HFF-Myc (cell line): Measurements from ENCODE around the gene ZNF532.

Experiments used
- DNase-seq: peaks from one replicate; pipeline ENCODE4 v3.0.0-alpha.2; 2011; ENCODE audit warnings: low read depth; ENCODE audit errors: extremely low read depth
- H3K4me3 ChIP-seq: replicated peaks from 2 replicates; pipeline ENCODE4 v1.5.1; 2011; ENCODE audit warnings: low read depth, mild to moderate bottlenecking, control low read depth, low read length
- TF ChIP-seq, protein P1 (sequence below): IDR thresholded peaks from 2 replicates; pipeline ENCODE4 v1.5.1; 2012; ENCODE audit warnings: mild to moderate bottlenecking, low read depth, low read length, control low read depth; ENCODE audit errors: missing control alignments

Gene ZNF532

DNA sequence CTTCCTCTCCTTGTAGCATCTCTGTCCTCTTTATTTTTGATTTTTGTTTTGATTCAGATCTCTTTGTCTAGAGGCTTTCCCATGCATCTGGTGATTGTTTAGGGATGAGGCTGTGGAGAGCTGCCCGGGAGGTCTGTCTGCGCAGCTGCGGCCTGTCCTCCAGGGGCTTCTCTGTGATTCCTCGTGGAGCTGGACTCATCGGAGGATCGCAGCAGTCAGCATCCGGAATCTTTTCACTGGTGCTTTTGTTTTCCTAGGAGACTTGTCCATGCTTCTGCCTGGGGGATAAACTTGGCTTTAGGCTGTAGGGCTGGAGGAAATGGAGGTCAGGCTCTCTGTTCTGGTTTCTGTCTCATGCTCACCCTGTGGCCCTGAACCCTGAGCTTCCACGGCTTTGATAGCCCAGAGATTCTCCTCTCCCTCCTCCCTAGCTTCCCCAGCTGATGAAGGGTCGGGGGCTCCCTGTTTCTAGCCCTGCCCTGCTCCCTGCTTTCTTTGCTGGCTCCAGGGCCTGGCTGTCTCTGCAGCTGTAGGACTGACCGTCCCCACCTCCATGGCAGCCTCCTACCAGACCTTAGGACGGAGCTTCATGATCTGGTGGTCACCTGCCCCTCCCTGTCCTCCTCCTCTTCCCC is 35.5 kb downstream of the ZNF532 start:
- TF ChIP-seq, protein P1, sequence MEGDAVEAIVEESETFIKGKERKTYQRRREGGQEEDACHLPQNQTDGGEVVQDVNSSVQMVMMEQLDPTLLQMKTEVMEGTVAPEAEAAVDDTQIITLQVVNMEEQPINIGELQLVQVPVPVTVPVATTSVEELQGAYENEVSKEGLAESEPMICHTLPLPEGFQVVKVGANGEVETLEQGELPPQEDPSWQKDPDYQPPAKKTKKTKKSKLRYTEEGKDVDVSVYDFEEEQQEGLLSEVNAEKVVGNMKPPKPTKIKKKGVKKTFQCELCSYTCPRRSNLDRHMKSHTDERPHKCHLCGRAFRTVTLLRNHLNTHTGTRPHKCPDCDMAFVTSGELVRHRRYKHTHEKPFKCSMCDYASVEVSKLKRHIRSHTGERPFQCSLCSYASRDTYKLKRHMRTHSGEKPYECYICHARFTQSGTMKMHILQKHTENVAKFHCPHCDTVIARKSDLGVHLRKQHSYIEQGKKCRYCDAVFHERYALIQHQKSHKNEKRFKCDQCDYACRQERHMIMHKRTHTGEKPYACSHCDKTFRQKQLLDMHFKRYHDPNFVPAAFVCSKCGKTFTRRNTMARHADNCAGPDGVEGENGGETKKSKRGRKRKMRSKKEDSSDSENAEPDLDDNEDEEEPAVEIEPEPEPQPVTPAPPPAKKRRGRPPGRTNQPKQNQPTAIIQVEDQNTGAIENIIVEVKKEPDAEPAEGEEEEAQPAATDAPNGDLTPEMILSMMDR = no peak
- DNase-seq = no peak
- H3K4me3 ChIP-seq = no peak overlapping the region

DNA sequence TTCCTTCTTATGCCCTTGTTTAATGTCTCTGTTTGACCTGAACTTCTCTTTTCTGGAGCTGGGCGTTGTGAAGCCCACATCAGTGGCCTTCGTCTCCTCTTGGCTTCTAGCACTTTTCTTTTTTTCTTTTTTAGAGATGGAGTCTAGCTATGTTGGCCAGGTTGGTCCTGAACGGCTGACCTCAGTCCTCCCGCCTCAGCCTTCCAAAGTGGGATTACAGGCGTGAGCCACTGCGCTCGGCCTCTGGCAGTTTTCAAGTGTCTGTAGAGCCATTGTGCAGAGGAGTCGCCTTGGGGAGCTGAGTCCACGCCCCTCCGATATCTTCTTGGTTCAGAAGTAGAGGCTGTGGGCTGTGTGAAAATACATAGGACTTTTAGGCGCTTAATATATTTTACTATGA is 36.5 kb downstream of the ZNF532 start:
- DNase-seq = no peak
- TF ChIP-seq, protein P1 = no peak
- H3K4me3 ChIP-seq = no peak overlapping the region

DNA sequence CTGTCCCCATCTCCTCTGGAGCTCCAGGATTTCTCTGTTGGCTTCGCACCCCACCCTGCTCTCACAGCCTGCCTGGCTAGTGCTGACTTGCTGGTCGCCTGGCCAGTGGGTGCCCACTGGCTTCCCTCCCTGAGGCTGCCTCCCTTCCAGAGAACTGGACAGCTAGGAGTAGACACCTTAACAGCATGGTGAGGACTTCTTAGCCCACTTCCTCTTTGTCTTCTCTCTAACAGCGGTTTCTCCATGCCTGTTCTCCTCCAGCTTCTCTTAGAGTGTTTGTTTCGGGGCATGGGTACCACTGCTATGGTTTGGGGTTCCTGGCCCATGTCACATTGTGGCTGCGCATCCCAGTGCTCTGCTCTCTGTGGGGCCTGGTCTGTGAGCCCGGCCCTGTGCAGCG is 37.1 kb downstream of the ZNF532 start:
- no peak overlapping the region for H3K4me3 ChIP-seq
- DNase-seq = no peak
- TF ChIP-seq, protein P1 = no peak

DNA sequence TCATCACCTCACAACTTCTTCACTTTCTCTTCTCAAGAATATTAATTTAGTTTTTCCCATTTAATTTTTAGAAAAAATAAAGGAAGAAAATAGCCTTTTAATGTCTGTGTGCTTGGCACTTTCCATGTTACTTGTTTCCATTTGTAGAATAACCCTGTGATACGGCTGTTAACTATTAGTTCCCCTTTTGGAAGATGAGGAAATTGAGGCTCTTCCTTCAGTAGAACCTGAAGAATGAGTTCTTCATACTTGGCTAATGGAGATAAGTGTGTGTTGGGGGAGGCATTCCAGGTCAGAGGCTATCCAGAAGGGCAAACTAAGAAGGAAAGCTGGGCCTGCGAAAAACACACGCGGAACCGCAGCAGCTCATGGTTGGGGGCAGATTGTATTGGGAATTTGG is 38.3 kb downstream of the ZNF532 start:
- DNase-seq = no peak
- TF ChIP-seq, protein P1 = no peak
- H3K4me3 ChIP-seq = no peak overlapping the region

DNA sequence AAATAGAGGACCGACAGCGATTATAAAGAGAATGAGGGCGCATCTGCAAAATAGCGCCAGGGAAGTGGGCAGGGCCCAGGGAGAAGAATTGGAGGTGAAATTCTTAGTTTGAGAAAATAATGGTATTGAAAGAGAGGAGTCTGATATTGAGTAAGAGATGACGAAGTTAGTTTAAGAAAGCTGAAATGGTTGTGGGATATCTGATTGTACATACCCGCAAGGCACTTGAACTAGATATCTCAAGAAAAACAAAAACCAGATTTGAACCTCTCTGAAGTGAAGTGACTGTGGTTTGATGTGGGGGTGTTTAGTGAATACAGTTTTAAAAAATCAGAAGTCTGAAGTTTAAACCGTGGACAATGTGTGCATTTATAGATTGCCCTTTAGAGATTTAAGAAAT is 38.9 kb downstream of the ZNF532 start:
- DNase-seq = no peak
- TF ChIP-seq, protein P1 = no peak
- H3K4me3 ChIP-seq = no peak overlapping the region

DNA sequence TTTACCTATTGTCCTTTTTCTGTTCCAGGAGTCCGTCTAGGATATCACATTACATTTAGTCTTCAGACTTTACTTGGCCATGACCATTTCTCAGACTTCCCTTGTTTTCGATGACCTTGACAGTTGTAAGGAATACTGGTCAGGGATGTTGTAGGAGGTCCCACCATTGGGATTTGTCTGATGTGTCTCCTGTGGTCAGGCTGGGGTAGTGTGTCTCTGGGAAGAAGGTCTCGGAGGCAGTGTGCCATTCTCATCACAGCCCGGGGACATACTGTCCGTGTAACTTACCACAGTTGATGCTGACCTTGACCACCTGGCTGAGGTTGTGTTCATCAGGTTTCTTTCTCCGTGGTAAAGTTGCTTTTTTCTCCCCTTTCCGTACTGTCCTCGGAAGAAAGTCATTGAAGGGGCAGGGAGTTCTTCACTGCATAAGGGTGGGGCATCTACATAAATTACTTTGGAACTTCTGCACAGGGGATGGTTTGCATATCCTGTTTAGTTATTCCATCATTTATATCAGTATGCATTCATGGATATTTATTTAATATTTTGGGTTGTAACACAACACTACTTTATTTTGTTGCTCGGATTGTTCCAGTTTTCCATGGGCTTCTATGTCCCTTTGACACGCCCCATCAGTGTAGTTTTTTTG is 41.2 kb downstream of the ZNF532 start:
- TF ChIP-seq, protein P1 = no peak
- DNase-seq = no peak
- H3K4me3 ChIP-seq = no peak overlapping the region
